GM12892 (cell line): ENCODE data around the gene ATP6V1E1.

ENCODE experiments used
- POLR2A ChIP-seq: IDR thresholded peaks from 2 replicates; pipeline ENCODE4 v1.6.1; 2011; ENCODE audit warnings: low read depth, low read length, control low read depth
- POLR2AphosphoS5 ChIP-seq: IDR thresholded peaks from 2 replicates; pipeline ENCODE4 v1.6.1; 2011; ENCODE audit warnings: low read depth, low read length, control low read depth
- TAF1 ChIP-seq: IDR thresholded peaks from 2 replicates; pipeline ENCODE4 v1.6.1; 2011; ENCODE audit warnings: low read depth, mild to moderate bottlenecking, control low read depth, low read length, borderline replicate concordance

DNA sequence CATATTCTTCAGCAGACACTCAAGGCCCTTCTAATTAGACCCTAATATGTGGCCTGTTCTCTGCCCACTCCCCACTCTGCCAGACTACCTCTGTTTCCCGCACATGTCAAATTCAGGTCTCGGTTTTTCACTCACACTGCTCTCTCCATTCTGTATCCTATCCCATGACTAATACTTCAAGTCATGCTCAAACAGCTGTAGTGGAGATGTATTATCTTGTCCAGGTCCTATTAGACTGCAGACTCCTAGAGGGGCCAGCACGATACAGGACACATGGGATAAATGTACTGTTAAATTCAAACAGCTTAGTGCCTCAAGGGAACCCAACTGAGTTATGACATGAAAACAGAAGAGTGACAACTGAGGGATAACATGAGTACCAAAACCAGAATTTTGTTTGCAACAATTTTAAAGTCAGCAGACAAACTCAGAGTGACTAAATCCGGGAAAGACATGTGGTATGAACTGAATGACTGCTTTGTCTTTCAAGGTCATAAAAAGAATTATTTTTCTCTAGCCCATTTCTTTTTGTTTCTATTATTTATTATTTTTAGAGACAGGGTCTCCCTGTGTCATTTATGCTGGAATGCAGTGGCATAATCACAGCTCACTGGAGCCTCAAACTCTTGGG is 20.5 kb downstream of the ATP6V1E1 start:
- TF ChIP-seq POLR2A (no peak), TAF1 (no peak), POLR2AphosphoS5 (no peak)
